OCI-LY7 (cell line): ENCODE measurements around the gene SOD1.

ENCODE experiments used
- CTCF ChIP-seq: fragments of 200-600 bp; sonication (generic); conservative IDR thresholded peaks from 2 replicates; pipeline ENCODE4 v1.5.1; 2014; ENCODE audit warnings: mild to moderate bottlenecking, antibody characterized with exemption, low read length, moderate library complexity, mixed read lengths
- EZH2phosphoT487 ChIP-seq: fragments of 200-600 bp; sonication (generic); IDR thresholded peaks from 2 replicates; pipeline ENCODE4 v1.6.1; 2018; ENCODE audit warnings: low read depth, borderline replicate concordance, mild to moderate bottlenecking, mixed run types, antibody characterized with exemption, low read length, moderate library complexity, mixed read lengths

GRCh38 chr21:31636874-31637273, 22.6 kb upstream of the SOD1 start:
- no peak for TF ChIP-seq CTCF
- no peak for TF ChIP-seq EZH2phosphoT487
